ENCODE results near the gene KCNMB1. TPM values are rescaled to one million over a fixed set of nuclear protein-coding genes. Genes with fewer than 3 reads are reported as not detected.

Gene KCNMB1
- total and polyA plus RNA-seq, 8 donors: 0.78 to 5.0 (median 1.3) TPM

- no peaks in the 10 kb centered on the region for H3K4me1 ChIP-seq
- no peaks in the 10 kb centered on the region for H3K36me3 ChIP-seq
- no peak for DNase-seq
- H3K9me3 ChIP-seq: no peaks in the 10 kb centered on the region
- intact Hi-C loops (cut with DNase I): no loop called here
- no peak overlapping the region for H3K27ac ChIP-seq
- TF ChIP-seq CTCF (IDR thresholded peaks at IDR 0.05): no peak
- H3K4me3 ChIP-seq: no peak overlapping the region
- no peaks in the 10 kb centered on the region for H3K27me3 ChIP-seq
- no peak for ATAC-seq
Measured at GRCh38 chr5:170375283-170375682, 13.9 kb downstream of the KCNMB1 start.

GRCh38 chr5:170372971-170373370 is 16.2 kb downstream of the KCNMB1 start:
- Histone ChIP-seq H3K27me3 (no peaks in the 10 kb centered on the region), H3K9me3 (no peaks in the 10 kb centered on the region), H3K4me3 (no peak overlapping the region), H3K4me1 (no peaks in the 10 kb centered on the region), H3K27ac (no peak overlapping the region), H3K36me3 (no peaks in the 10 kb centered on the region)
- no peak for ATAC-seq
- TF ChIP-seq CTCF (IDR thresholded peaks at IDR 0.05): no peak
- no peak for DNase-seq
- intact Hi-C loops (cut with DNase I): no loop called here

GRCh38 chr5:170368586-170368985 is 20.6 kb downstream of the KCNMB1 start:
- TF ChIP-seq CTCF (IDR thresholded peaks at IDR 0.05): no peak
- intact Hi-C loops (cut with DNase I): no loop called here
- Histone ChIP-seq H3K4me1 (peaks cover 0 to 20% of the 10 kb centered on the region in 2 donors), H3K27ac (no peak overlapping the region), H3K9me3 (no peaks in the 10 kb centered on the region), H3K27me3 (no peaks in the 10 kb centered on the region), H3K36me3 (no peaks in the 10 kb centered on the region), H3K4me3 (no peak overlapping the region)
- DNase-seq (no peak), ATAC-seq (no peak)

GRCh38 chr5:170366276-170366675 is 22.9 kb downstream of the KCNMB1 start:
- no peaks in the 10 kb centered on the region for H3K27me3 ChIP-seq
- DNase-seq (no peak), ATAC-seq (no peak)
- no peak overlapping the region for H3K4me3 ChIP-seq
- intact Hi-C loops (cut with DNase I): no loop called here
- no peaks in the 10 kb centered on the region for H3K36me3 ChIP-seq
- TF ChIP-seq CTCF (IDR thresholded peaks at IDR 0.05): no peak
- no peak overlapping the region for H3K27ac ChIP-seq
- H3K9me3 ChIP-seq: no peaks in the 10 kb centered on the region
- H3K4me1 ChIP-seq: peaks cover 4 to 43% of the 10 kb centered on the region in 2 donors

GRCh38 chr5:170365831-170366230 is 23.3 kb downstream of the KCNMB1 start:
- DNase-seq: no peak
- H3K4me3 ChIP-seq: no peak overlapping the region
- intact Hi-C loops (cut with DNase I): no loop called here
- H3K36me3 ChIP-seq: no peaks in the 10 kb centered on the region
- peaks cover 4 to 48% of the 10 kb centered on the region in 2 donors for H3K4me1 ChIP-seq
- H3K27me3 ChIP-seq: no peaks in the 10 kb centered on the region
- H3K9me3 ChIP-seq: no peaks in the 10 kb centered on the region
- TF ChIP-seq CTCF (IDR thresholded peaks at IDR 0.05): no peak
- H3K27ac ChIP-seq: no peak overlapping the region
- no peak for ATAC-seq

Data from left lung (tissue), 10 donors.